ENCODE data around the gene WDR12. TPM values are rescaled to one million over a fixed set of nuclear protein-coding genes. Genes with fewer than 3 reads are reported as not detected.

Gene WDR12
- total and polyA plus RNA-seq, 2 donors (not counting 3 experiments of a cell fraction or from before 2014, with no cell fraction given), result 8.5 to 65.6 TPM

DNA sequence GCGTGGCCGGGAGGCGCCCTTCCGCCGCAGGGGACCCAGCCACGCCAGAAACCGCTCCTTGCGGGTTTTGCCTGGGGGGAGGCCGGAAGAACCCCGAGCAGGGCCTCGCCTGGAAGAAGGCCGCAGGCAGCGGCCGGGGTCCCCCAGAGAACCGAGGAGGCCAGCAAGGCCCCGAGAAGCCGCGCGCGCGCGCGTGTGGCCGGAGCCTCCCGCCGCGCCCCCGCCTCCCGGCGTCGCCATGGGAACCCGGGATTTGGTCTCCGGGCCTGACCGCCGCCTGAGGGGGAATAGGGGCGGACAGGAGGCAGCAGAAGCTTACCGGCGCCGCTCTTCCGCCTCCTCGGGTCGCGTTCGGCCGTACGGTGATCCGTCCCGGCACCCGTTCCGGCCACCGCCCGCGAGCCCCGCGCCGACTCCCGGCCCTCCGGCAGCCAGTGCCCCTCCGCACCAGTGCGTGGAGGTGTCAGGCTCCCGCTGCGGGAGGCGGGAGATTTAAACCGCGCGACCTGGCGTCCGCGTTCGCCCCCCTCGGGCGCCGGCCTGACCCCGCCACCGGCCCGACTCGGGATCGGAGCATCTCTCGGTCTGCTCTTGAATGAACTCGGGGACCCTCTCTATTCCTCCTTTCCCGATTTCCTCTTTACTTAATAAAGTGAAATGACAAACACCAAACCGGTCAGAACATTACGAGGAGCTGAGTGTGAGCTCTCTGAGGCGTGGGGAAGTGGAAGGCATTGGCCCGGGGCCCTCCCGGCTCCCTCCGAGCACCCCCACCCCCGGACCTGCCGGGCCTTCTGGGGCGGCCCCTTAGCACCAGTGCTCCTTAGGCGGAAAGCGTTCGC, 40.0 kb downstream of the WDR12 start, which contains the start of gene ICA1L:
Gene ICA1L, minus strand, starts transcription at position 467 of the 842 bp plus-strand sequence. CDS start 42,757 bp downstream, outside the sequence.
- no peaks in the 10 kb centered on the region for H3K79me2 ChIP-seq (ENCODE audit: control insufficient read depth, insufficient read depth, low read length)
- peak within 1 kb of the TSS; percentile 68 for H3K4me2 ChIP-seq (ENCODE audit: insufficient read depth, low read length)
- H3K4me1 ChIP-seq (ENCODE audit: control insufficient read depth, extremely low read depth, insufficient read depth, low read length), result peaks cover 6% of the 10 kb centered on the region
- peak; percentile 68 for DNase-seq (ENCODE audit: low read depth, low spot score)
- ChIA-PET POLR2A (interaction anchor here (1.0 kb wide), 1 partner anchor 237 kb away, joined by 4 read pairs; the partner anchor contains the start of gene FAM117B), CTCF (interaction anchor here (0.6 to 4.7 kb wide), 25 partner anchors 9 to 1038 kb away, joined by 3 to 97 read pairs (median 4); partner anchors contain the start of genes CARF, FAM117B and WDR12)
- peak within 1 kb of the TSS; percentile 2 for H3K27ac ChIP-seq (ENCODE audit: insufficient read depth, low read depth, low read length)
- peak within 1 kb of the TSS; percentile 53 for H3K9ac ChIP-seq (replicated peaks; ENCODE audit: extremely low read depth, insufficient read depth, low read length)
- dilution Hi-C loops (cut with MboI; ENCODE audit: extremely low pct_ligation_motif_present, low sequenced_read_pairs) (no loop called here), intact Hi-C loops (cut with micrococcal nuclease) (loop anchor here (1.0 to 5.0 kb wide), 6 partner anchors 37 to 1036 kb away; partner anchors contain the start of genes FAM117B and NBEAL1)
- no peaks in the 10 kb centered on the region for H3K9me1 ChIP-seq (replicated peaks; ENCODE audit: control insufficient read depth, extremely low read depth, insufficient read depth, low read length)
- H2AFZ ChIP-seq (ENCODE audit: low read depth, low read length), result peak within 1 kb of the TSS; percentile 85
- peak; percentile 28 for FAIRE-seq
- H3K4me3 ChIP-seq (replicated peaks in 1 of 3; ENCODE audit: insufficient read depth in 1 of 3, low read depth in 1 of 3, low read length in 3 of 3), result peak within 1 kb of the TSS; percentile 56 to 68 (median 65)
- no peaks in the 10 kb centered on the region for H3K36me3 ChIP-seq (ENCODE audit: control insufficient read depth in 2 of 2, extremely low read depth in 1 of 2, insufficient read depth in 2 of 2, low read length in 2 of 2)
- no peaks in the 10 kb centered on the region for H3K27me3 ChIP-seq (ENCODE audit: control insufficient read depth in 2 of 2, insufficient read depth in 2 of 2, low read length in 2 of 2)
- BruUV-seq (replicated peaks), result no TSS peak
- TF ChIP-seq, protein P1, sequence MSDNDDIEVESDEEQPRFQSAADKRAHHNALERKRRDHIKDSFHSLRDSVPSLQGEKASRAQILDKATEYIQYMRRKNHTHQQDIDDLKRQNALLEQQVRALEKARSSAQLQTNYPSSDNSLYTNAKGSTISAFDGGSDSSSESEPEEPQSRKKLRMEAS (IDR thresholded peaks at IDR 0.05; ENCODE audit: insufficient read depth, insufficient read length), result no peak
- no peak for TF ChIP-seq FOS (IDR thresholded peaks at IDR 0.05; ENCODE audit: borderline replicate concordance, insufficient read depth, low read length)
- TF ChIP-seq POLR2AphosphoS5 (IDR thresholded peaks at IDR 0.05; ENCODE audit: insufficient read depth, low read depth, low read length), result peak; percentile 30
- TF ChIP-seq MYC (IDR thresholded peaks at IDR 0.05; ENCODE audit: low read depth, low read length), result no peak
- TF ChIP-seq JUN (IDR thresholded peaks at IDR 0.05; ENCODE audit: borderline replicate concordance, insufficient read depth, insufficient read length, low read depth), result no peak
- no peaks in the 10 kb centered on the region for H3K9me3 ChIP-seq (replicated peaks; ENCODE audit: control insufficient read depth, insufficient read depth, low read length)
- H4K20me1 ChIP-seq (replicated peaks; ENCODE audit: control insufficient read depth, extremely low read depth, insufficient read depth, low read length), result no peaks in the 10 kb centered on the region

Measured in endothelial cell of umbilical vein (primary cell).